ENCODE data around the gene CTSG. TPM values are rescaled to one million over a fixed set of nuclear protein-coding genes. Genes with fewer than 3 reads are reported as not detected.
"Not testable (repeated sequence)": the region's sequence is repeated elsewhere in the genome, so short reads cannot be mapped to it uniquely, and the experiment has no call there.

Gene CTSG
- total and polyA plus RNA-seq, 2 of the 4 experiments (the other 2 are of a cell fraction) = not detected

DNA sequence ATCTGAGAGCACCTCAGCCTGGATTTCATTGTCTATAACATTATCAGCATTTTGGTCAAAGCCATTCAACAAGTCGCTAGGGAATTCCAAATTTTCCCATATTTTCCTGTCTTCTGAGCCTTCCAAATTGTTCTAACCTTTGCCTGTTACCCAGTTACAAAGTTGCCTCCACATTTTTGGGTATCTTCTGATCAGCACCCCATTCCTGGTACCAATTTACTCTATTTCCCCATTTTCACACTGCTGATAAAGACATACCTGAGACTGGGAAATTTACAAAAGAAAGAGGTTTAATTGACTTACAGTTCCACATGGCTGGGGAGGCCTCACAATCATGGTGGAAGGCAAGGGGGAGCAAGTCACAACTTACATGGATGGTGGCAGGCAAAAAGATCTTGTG is 27.0 kb downstream of the CTSG start:
- ATAC-seq (ENCODE audit: low read depth); H3K18ac ChIP-seq (ENCODE audit: low read depth, low read length); POLR2A ChIA-PET (ENCODE audit: unreplicated experiment); H3K9ac ChIP-seq (ENCODE audit: low read depth, low read length); BruUV-seq (replicated peaks); H3K23ac ChIP-seq (ENCODE audit: low read depth, low read length); H2BK5ac ChIP-seq (ENCODE audit: low read depth, low read length, poor library complexity, severe bottlenecking); H4K91ac ChIP-seq (ENCODE audit: insufficient read depth, low read depth, low read length); H3K36me3 ChIP-seq (ENCODE audit: control insufficient read depth, insufficient read depth, low read length); DNase-seq; H3K14ac ChIP-seq (replicated peaks; ENCODE audit: low read depth, low read length); H4K5ac ChIP-seq (ENCODE audit: low read depth, low read length); H3K9me3 ChIP-seq (ENCODE audit: control insufficient read depth, insufficient read depth, low read length); H2AK9ac ChIP-seq (replicated peaks; ENCODE audit: low read depth, low read length, poor library complexity); dilution Hi-C loops (cut with HindIII; ENCODE audit: low sequenced_read_pairs, unreplicated experiment); intact Hi-C loops (cut with micrococcal nuclease); CTCF ChIA-PET; H2BK20ac ChIP-seq (ENCODE audit: low read depth, low read length); H2AK5ac ChIP-seq (ENCODE audit: low read depth, low read length); H3K56ac ChIP-seq (ENCODE audit: extremely low read depth, insufficient read depth, low read length); H3K9me1 ChIP-seq (ENCODE audit: insufficient read depth, low read length); H3K27me3 ChIP-seq (ENCODE audit: control insufficient read depth, insufficient read depth, low read length); H3K27ac ChIP-seq (ENCODE audit: insufficient read depth, low read length); H3K4me1 ChIP-seq (ENCODE audit: control insufficient read depth, insufficient read depth, low read length); H2BK120ac ChIP-seq (ENCODE audit: low read depth, low read length); H3K79me1 ChIP-seq (ENCODE audit: low read depth in 1 of 2, low read length in 2 of 2); H4K20me1 ChIP-seq (ENCODE audit: insufficient read depth, low read length); H3K4ac ChIP-seq (ENCODE audit: low read depth, low read length); H2BK15ac ChIP-seq (ENCODE audit: low read depth, low read length); in situ Hi-C loops (cut with MboI; ENCODE audit: low sequenced_read_pairs); H2AFZ ChIP-seq (replicated peaks; ENCODE audit: low read length, poor library complexity); H4K8ac ChIP-seq (ENCODE audit: low read depth in 2 of 2, low read length in 2 of 2); H3K4me3 ChIP-seq (ENCODE audit: insufficient read depth, low read depth, low read length); H3K4me2 ChIP-seq (ENCODE audit: low read depth, low read length): not testable (repeated sequence)
- WGBS, 2 experiments (ENCODE audit: extremely low coverage in 2 of 2, insufficient read length in 1 of 2) = no CpG with 5 or more reads among the region's 1 CpG

Data from IMR-90 (cell line).